Measurements from ENCODE around the gene NKX2-1. TPM values are rescaled to one million over a fixed set of nuclear protein-coding genes. Genes with fewer than 3 reads are reported as not detected.

Gene NKX2-1
- total RNA-seq, 1 donor from 2014 or later = not detected

DNA sequence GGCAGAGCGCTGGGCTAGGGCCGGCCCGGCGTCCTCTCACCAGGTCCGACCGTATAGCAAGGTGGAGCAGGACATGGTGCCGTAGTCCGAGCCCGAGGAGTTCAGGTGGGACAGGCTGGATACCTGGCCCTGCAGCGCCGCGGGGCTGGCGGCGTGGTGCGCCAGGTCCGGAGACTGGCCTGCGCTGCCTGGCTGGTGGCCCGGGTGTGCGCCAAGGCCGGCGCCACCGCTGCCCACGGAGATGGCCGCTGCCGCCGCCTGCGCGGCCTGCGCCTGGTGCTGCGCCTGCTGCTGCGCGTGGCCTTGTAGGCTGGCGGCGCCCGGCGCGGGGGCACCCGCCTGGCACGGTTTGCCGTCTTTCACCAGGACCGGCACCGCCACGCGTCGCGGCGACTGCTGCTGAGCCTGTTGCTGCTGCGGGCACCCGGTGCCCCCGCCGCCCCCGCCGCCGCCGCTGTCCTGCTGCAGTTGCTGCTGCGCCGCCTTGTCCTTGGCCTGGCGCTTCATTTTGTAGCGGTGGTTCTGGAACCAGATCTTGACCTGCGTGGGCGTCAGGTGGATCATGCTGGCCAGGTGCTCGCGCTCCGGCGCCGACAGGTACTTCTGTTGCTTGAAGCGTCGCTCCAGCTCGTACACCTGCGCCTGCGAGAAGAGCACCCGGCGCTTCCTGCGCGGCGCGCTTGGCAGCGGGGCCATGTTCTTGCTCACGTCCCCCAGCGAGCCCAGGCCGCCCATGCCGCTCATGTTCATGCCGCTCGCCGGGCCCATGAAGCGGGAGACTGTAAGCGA lies 2.6 kb downstream of the NKX2-1 start:
- peak in 1 of 2 donors; percentile 74 for DNase-seq (ENCODE audit: extremely low spot score in 2 of 2)
- Histone ChIP-seq H3K27me3 (peaks cover 25% of the 10 kb centered on the region), H3K4me3 (no peak overlapping the region), H3K27ac (no peak overlapping the region), H3K4me1 (peaks cover 42% of the 10 kb centered on the region), H3K9me3 (no peaks in the 10 kb centered on the region), H3K36me3 (no peaks in the 10 kb centered on the region)
- TF ChIP-seq, protein P1, sequence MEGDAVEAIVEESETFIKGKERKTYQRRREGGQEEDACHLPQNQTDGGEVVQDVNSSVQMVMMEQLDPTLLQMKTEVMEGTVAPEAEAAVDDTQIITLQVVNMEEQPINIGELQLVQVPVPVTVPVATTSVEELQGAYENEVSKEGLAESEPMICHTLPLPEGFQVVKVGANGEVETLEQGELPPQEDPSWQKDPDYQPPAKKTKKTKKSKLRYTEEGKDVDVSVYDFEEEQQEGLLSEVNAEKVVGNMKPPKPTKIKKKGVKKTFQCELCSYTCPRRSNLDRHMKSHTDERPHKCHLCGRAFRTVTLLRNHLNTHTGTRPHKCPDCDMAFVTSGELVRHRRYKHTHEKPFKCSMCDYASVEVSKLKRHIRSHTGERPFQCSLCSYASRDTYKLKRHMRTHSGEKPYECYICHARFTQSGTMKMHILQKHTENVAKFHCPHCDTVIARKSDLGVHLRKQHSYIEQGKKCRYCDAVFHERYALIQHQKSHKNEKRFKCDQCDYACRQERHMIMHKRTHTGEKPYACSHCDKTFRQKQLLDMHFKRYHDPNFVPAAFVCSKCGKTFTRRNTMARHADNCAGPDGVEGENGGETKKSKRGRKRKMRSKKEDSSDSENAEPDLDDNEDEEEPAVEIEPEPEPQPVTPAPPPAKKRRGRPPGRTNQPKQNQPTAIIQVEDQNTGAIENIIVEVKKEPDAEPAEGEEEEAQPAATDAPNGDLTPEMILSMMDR (IDR thresholded peaks at IDR 0.05) = no peak
- TF ChIP-seq POLR2A (IDR thresholded peaks at IDR 0.05) (no peak), POLR2AphosphoS5 (IDR thresholded peaks at IDR 0.05; ENCODE audit: insufficient read depth in 1 of 2, low read depth in 1 of 2) (no peak)
- intact Hi-C loops (cut with DNase I) = no loop called here

- intact Hi-C loops (cut with DNase I) = no loop called here
- TF ChIP-seq POLR2AphosphoS5 (IDR thresholded peaks at IDR 0.05; ENCODE audit: insufficient read depth in 1 of 2, low read depth in 1 of 2) (no peak), POLR2A (IDR thresholded peaks at IDR 0.05) (no peak)
- TF ChIP-seq, protein P1 (IDR thresholded peaks at IDR 0.05) = no peak
- H3K4me1 ChIP-seq = peaks cover 37% of the 10 kb centered on the region
- H3K36me3 ChIP-seq = no peaks in the 10 kb centered on the region
- H3K9me3 ChIP-seq = no peaks in the 10 kb centered on the region
- H3K4me3 ChIP-seq = no peak overlapping the region
- DNase-seq (ENCODE audit: extremely low spot score in 2 of 2) = no peak
- peaks cover 25% of the 10 kb centered on the region for H3K27me3 ChIP-seq
- H3K27ac ChIP-seq = no peak overlapping the region
Measured at GRCh38 chr14:36516719-36517241, 3.3 kb downstream of the NKX2-1 start.

DNA sequence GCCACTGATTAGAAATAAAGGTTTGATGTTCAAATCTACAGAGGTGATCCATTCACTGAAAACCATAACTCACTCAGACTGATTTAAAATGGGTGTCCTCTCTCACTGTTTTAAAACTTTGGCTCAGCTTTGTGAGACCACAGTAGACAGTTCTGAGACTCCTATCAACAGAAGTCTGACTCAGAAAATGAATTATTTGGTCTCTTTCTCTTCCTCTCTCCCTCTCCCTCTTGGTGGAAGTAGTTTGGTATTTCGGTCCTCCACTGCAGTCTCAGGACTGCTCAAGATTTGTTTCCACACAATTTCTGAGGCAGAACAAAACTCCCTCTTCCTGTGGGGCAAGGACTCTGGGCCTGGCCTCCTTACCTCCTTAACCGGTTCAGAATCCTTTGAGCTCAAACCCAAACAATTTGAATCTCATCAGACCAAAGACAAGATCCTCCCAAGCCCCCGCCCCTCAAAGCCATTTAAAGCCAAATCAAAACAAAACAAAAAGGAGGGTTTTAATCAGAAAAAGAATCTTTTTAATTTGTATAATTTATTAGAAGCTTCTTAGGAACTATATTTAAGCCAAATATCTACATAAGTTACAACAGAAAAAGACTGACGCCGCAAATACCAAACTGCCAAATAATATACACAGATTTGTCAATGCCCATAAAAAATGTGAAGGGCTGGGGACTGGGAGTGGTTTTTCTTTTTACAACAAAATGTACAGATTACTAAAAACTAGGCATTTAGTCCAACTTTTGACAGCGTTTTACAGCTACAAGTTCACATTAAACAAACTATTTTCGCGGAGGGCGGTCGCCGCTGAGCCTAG lies 3.9 kb downstream of the NKX2-1 start:
- H3K4me1 ChIP-seq = peaks cover 31% of the 10 kb centered on the region
- TF ChIP-seq POLR2A (IDR thresholded peaks at IDR 0.05) = no peak
- no peak for TF ChIP-seq POLR2AphosphoS5 (IDR thresholded peaks at IDR 0.05; ENCODE audit: insufficient read depth in 1 of 2, low read depth in 1 of 2)
- TF ChIP-seq, protein P1 (IDR thresholded peaks at IDR 0.05) = no peak
- intact Hi-C loops (cut with DNase I) = no loop called here
- DNase-seq (ENCODE audit: extremely low spot score in 2 of 2) = no peak
- H3K9me3 ChIP-seq = no peaks in the 10 kb centered on the region
- H3K27ac ChIP-seq = no peak overlapping the region
- no peaks in the 10 kb centered on the region for H3K36me3 ChIP-seq
- H3K4me3 ChIP-seq = no peak overlapping the region
- peaks cover 18% of the 10 kb centered on the region for H3K27me3 ChIP-seq

DNA sequence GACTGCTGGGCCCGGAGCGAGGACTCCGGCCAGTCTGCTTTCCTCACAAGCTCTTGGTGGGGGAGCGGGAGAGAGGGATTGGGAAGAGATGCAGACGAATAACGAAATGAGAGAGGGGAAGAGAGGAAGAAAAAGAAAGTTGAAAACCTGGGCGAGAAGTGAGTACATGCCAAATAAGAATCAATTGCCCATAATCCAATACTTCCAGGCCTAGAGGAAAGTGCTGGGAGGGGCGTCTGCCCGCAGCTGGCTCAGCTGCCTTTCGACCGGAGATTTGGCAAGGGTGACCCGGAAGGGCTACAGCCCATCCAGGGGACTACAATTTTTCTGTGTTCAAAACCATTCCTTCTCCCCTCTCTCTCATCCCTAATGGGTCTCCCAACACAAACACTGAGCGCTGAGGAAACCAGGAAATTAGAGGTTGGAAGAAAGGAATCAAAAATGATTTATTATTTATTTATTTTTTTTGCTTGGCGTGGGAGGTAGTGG lies 4.9 kb downstream of the NKX2-1 start:
- Histone ChIP-seq H3K36me3 (no peaks in the 10 kb centered on the region), H3K27me3 (peaks cover 26% of the 10 kb centered on the region), H3K4me1 (peaks cover 21% of the 10 kb centered on the region), H3K4me3 (no peak overlapping the region), H3K27ac (no peak overlapping the region), H3K9me3 (no peaks in the 10 kb centered on the region)
- DNase-seq (ENCODE audit: extremely low spot score in 2 of 2) = no peak
- intact Hi-C loops (cut with DNase I) = no loop called here
- TF ChIP-seq POLR2A (IDR thresholded peaks at IDR 0.05) (no peak), POLR2AphosphoS5 (IDR thresholded peaks at IDR 0.05; ENCODE audit: insufficient read depth in 1 of 2, low read depth in 1 of 2) (no peak)
- TF ChIP-seq, protein P1 (IDR thresholded peaks at IDR 0.05) = no peak

Measured in vagina (tissue), 2 donors.